ENCODE results near the gene ATP9B.

- TF ChIP-seq, protein P1, sequence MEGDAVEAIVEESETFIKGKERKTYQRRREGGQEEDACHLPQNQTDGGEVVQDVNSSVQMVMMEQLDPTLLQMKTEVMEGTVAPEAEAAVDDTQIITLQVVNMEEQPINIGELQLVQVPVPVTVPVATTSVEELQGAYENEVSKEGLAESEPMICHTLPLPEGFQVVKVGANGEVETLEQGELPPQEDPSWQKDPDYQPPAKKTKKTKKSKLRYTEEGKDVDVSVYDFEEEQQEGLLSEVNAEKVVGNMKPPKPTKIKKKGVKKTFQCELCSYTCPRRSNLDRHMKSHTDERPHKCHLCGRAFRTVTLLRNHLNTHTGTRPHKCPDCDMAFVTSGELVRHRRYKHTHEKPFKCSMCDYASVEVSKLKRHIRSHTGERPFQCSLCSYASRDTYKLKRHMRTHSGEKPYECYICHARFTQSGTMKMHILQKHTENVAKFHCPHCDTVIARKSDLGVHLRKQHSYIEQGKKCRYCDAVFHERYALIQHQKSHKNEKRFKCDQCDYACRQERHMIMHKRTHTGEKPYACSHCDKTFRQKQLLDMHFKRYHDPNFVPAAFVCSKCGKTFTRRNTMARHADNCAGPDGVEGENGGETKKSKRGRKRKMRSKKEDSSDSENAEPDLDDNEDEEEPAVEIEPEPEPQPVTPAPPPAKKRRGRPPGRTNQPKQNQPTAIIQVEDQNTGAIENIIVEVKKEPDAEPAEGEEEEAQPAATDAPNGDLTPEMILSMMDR (IDR thresholded peaks at IDR 0.05; ENCODE audit: insufficient read depth, low read depth, low read length) = no peak
- TF ChIP-seq EZH2 (IDR thresholded peaks at IDR 0.05; ENCODE audit: insufficient read depth, low read length) = no peak
These were observed 36.9 kb downstream of the ATP9B start for GRCh38 chr18:79106084-79106483.

Measured in astrocyte (in vitro differentiated cells and primary cell).